Measurements from ENCODE around the gene CDK4. TPM values are rescaled to one million over a fixed set of nuclear protein-coding genes. Genes with fewer than 3 reads are reported as not detected.

The CDK4 gene
- total RNA-seq, 4 donors from 2014 or later, result 79.1 to 156 (median 99.0) TPM

GRCh38 chr12:57719777-57720605 is 32.1 kb downstream of the CDK4 start:
- H3K4me3 ChIP-seq, result no peak overlapping the region
- H3K36me3 ChIP-seq, result peaks cover 0 to 73% (median 25%) of the 10 kb centered on the region in 3 donors
- 90% methylated on average over 20 of the region's 20 CpGs for WGBS, 2 donors
- TF ChIP-seq CTCF (IDR thresholded peaks at IDR 0.05) (no peak), EP300 (IDR thresholded peaks at IDR 0.05) (no peak), POLR2A (IDR thresholded peaks at IDR 0.05) (no peak)
- peaks cover 0 to 3% (median 0%) of the 10 kb centered on the region in 4 donors for H3K4me1 ChIP-seq
- no peak overlapping the region for H3K27ac ChIP-seq
- H3K9me3 ChIP-seq, result no peaks in the 10 kb centered on the region
- DNase-seq (ENCODE audit: low spot score in 2 of 2), result no peak
- H3K27me3 ChIP-seq, result no peaks in the 10 kb centered on the region

- 95% methylated on average over 15 of the region's 15 CpGs for WGBS, 2 donors
- Histone ChIP-seq H3K36me3 (peaks cover 0 to 82% (median 25%) of the 10 kb centered on the region in 3 donors), H3K9me3 (no peaks in the 10 kb centered on the region), H3K27me3 (no peaks in the 10 kb centered on the region), H3K4me3 (no peak overlapping the region), H3K4me1 (peaks cover 0 to 3% (median 0%) of the 10 kb centered on the region in 4 donors), H3K27ac (no peak overlapping the region)
- no peak for TF ChIP-seq EP300 (IDR thresholded peaks at IDR 0.05)
- TF ChIP-seq CTCF (IDR thresholded peaks at IDR 0.05), result no peak
- no peak for TF ChIP-seq POLR2A (IDR thresholded peaks at IDR 0.05)
- DNase-seq (ENCODE audit: low spot score in 2 of 2), result no peak
These were observed 33.2 kb downstream of the CDK4 start for GRCh38 chr12:57718641-57719528.

GRCh38 chr12:57717846-57718640 is 34.1 kb downstream of the CDK4 start:
- TF ChIP-seq CTCF (IDR thresholded peaks at IDR 0.05) (no peak), EP300 (IDR thresholded peaks at IDR 0.05) (no peak), POLR2A (IDR thresholded peaks at IDR 0.05) (no peak)
- Histone ChIP-seq H3K4me3 (no peak overlapping the region), H3K36me3 (peaks cover 0 to 89% (median 25%) of the 10 kb centered on the region in 3 donors), H3K27ac (no peak overlapping the region), H3K27me3 (no peaks in the 10 kb centered on the region), H3K4me1 (no peaks in the 10 kb centered on the region), H3K9me3 (no peaks in the 10 kb centered on the region)
- WGBS, 2 donors, result 93 to 94% methylated on average over 22 of the region's 22 CpGs
- no peak for DNase-seq (ENCODE audit: low spot score in 2 of 2)

GRCh38 chr12:57717131-57717530 is 35.0 kb downstream of the CDK4 start:
- WGBS, 2 donors, result 98 to 99% methylated on average over 5 of the region's 5 CpGs
- Histone ChIP-seq H3K4me1 (no peaks in the 10 kb centered on the region), H3K4me3 (no peak overlapping the region), H3K36me3 (peaks cover 0 to 97% (median 25%) of the 10 kb centered on the region in 3 donors), H3K27ac (no peak overlapping the region), H3K9me3 (no peaks in the 10 kb centered on the region), H3K27me3 (no peaks in the 10 kb centered on the region)
- TF ChIP-seq EP300 (IDR thresholded peaks at IDR 0.05), result no peak
- no peak for DNase-seq (ENCODE audit: low spot score in 2 of 2)

GRCh38 chr12:57716305-57716704 is 35.8 kb downstream of the CDK4 start:
- Histone ChIP-seq H3K4me1 (no peaks in the 10 kb centered on the region), H3K36me3 (peaks cover 0 to 97% (median 25%) of the 10 kb centered on the region in 3 donors), H3K27me3 (no peaks in the 10 kb centered on the region), H3K9me3 (no peaks in the 10 kb centered on the region), H3K27ac (no peak overlapping the region), H3K4me3 (no peak overlapping the region)
- WGBS, 2 donors, result 90 to 92% methylated on average over 4 of the region's 4 CpGs
- no peak for TF ChIP-seq CTCF (IDR thresholded peaks at IDR 0.05)
- TF ChIP-seq POLR2A (IDR thresholded peaks at IDR 0.05), result no peak
- TF ChIP-seq EP300 (IDR thresholded peaks at IDR 0.05), result no peak
- no peak for DNase-seq (ENCODE audit: low spot score in 2 of 2)

Data from tibial nerve (tissue), 4 donors.